HepG2 (cell line): Measurements from ENCODE around the gene SPAG4. TPM values are rescaled to one million over a fixed set of nuclear protein-coding genes. Genes with fewer than 3 reads are reported as not detected.

Experiments used
- CAMTA2 ChIP-seq: sonication (generic); formaldehyde crosslinking; IDR thresholded peaks from 2 replicates; pipeline ENCODE4 v1.4.0; 2020; ENCODE audit warnings: mild to moderate bottlenecking, missing genetic modification reagents, borderline replicate concordance
- CENPX ChIP-seq: sonication (generic); formaldehyde crosslinking; IDR thresholded peaks from 2 replicates; pipeline ENCODE4 v1.9.0; 2021; ENCODE audit warnings: mild to moderate bottlenecking, missing genetic modification reagents, moderate library complexity
- DNMT3B ChIP-seq: conservative IDR thresholded peaks from 2 replicates; pipeline ENCODE4 v1.6.1; 2016; ENCODE audit warnings: missing biosample characterization, control low read depth
- EEA1 ChIP-seq: sonication (generic); formaldehyde crosslinking; IDR thresholded peaks from 2 replicates; pipeline ENCODE4 v1.5.1; 2020; ENCODE audit warnings: mild to moderate bottlenecking, missing genetic modification reagents, borderline replicate concordance
- KDM1A ChIP-seq: IDR thresholded peaks from 2 replicates; pipeline ENCODE4 v1.6.1; 2016; ENCODE audit warnings: missing compliant biosample characterization
- MAF1 ChIP-seq: sonication (generic); formaldehyde crosslinking; IDR thresholded peaks from 2 replicates; pipeline ENCODE4 v1.5.0; 2020; ENCODE audit warnings: missing genetic modification reagents, borderline replicate concordance
- MIER3 ChIP-seq: IDR thresholded peaks from 2 replicates; pipeline ENCODE4 v1.6.1; 2016; ENCODE audit warnings: missing compliant biosample characterization, borderline replicate concordance
- MTA1 ChIP-seq: sonication (generic); formaldehyde crosslinking; IDR thresholded peaks from 2 replicates; pipeline ENCODE4 v1.4.0; 2020; ENCODE audit warnings: missing genetic modification reagents, mild to moderate bottlenecking, borderline replicate concordance
- NCOA2 ChIP-seq: sonication (generic); formaldehyde crosslinking; IDR thresholded peaks from 2 replicates; pipeline ENCODE4 v1.8.0; 2022; ENCODE audit warnings: inconsistent platforms
- PLRG1 ChIP-seq: fragments of 450-650 bp; conservative IDR thresholded peaks from 2 replicates; pipeline ENCODE4 v1.6.1; 2016
- REL ChIP-seq: sonication (generic); formaldehyde crosslinking; conservative IDR thresholded peaks from 2 replicates; pipeline ENCODE4 v1.8.0; 2022; ENCODE audit warnings: mild to moderate bottlenecking, missing genetic modification reagents, moderate library complexity
- SRSF1 ChIP-seq: fragments of 200-400 bp; formaldehyde crosslinking; optimal IDR thresholded peaks from 2 replicates; pipeline ENCODE3; 2017; ENCODE audit warnings: mild to moderate bottlenecking, low read depth, low read length, moderate library complexity
- ZFP41 ChIP-seq: sonication (generic); formaldehyde crosslinking; IDR thresholded peaks from 2 replicates; pipeline ENCODE4 v1.4.0; 2020; ENCODE audit warnings: mild to moderate bottlenecking, missing genetic modification reagents, borderline replicate concordance
- ZNF101 ChIP-seq: sonication (generic); formaldehyde crosslinking; IDR thresholded peaks from 2 replicates; pipeline ENCODE4 v1.4.0; 2020; ENCODE audit warnings: mild to moderate bottlenecking, low read depth, missing genetic modification reagents, borderline replicate concordance
- ZNF430 ChIP-seq: sonication (generic); formaldehyde crosslinking; IDR thresholded peaks from 2 replicates; pipeline ENCODE4 v1.9.0; 2021; ENCODE audit warnings: mild to moderate bottlenecking, missing genetic modification reagents
- ZNF670 ChIP-seq: sonication (generic); formaldehyde crosslinking; IDR thresholded peaks from 2 replicates; pipeline ENCODE4 v1.8.0; 2022; ENCODE audit warnings: mild to moderate bottlenecking, missing genetic modification reagents, borderline replicate concordance
- ZNF720 ChIP-seq: sonication (generic); formaldehyde crosslinking; IDR thresholded peaks from 2 replicates; pipeline ENCODE4 v1.4.0; 2020; ENCODE audit warnings: missing genetic modification reagents
- ZNF749 ChIP-seq: sonication (generic); formaldehyde crosslinking; IDR thresholded peaks from 2 replicates; pipeline ENCODE4 v1.8.0; 2022; ENCODE audit warnings: mild to moderate bottlenecking, missing genetic modification reagents, moderate library complexity, borderline replicate concordance
- ZNF75D ChIP-seq: sonication (generic); formaldehyde crosslinking; IDR thresholded peaks from 2 replicates; pipeline ENCODE4 v1.8.1; 2023; ENCODE audit warnings: missing genetic modification reagents, mild to moderate bottlenecking, borderline replicate concordance
- polyA plus RNA-seq, 8 experiments: library from polyadenylated mRNA; depleted of rRNA in 3 of 8; stranded (reverse) in 7 of 8; unstranded in 1 of 8; fragments of >200 nt; fragmentation: Illumina TruSeq in 4 of 8; extraction: Trizol in 4 of 8; gene quantifications; 2 replicates each; pipeline versions ENCODE4 v1.2.1 to v1.2.3, GENCODE V29; 2011 to 2016; ENCODE audit warnings: low read depth in 4 of 8, missing spikeins in 1 of 8, mixed read lengths in 1 of 8; ENCODE audit not compliant: insufficient read depth in 1 of 8
- total RNA-seq, 5 experiments: library from RNA; depleted of rRNA; stranded (reverse); fragments of >200 nt; fragmentation: Illumina TruSeq; extraction: Trizol; gene quantifications; 2 replicates each; pipeline ENCODE4 v1.2.3, GENCODE V29; 2016; ENCODE audit warnings: low read depth in 1 of 5
- TF ChIP-seq, protein P1 (sequence below): IDR thresholded peaks from 2 replicates; pipeline ENCODE4 v1.6.1; 2016; ENCODE audit warnings: missing genetic modification reagents, missing compliant biosample characterization
- TF ChIP-seq, protein P2 (sequence below): sonication (generic); formaldehyde crosslinking; IDR thresholded peaks from 2 replicates; pipeline ENCODE4 v1.9.0; 2021; ENCODE audit warnings: missing genetic modification reagents, mild to moderate bottlenecking, borderline replicate concordance
- TF ChIP-seq, protein P3 (sequence below): IDR thresholded peaks from 2 replicates; pipeline ENCODE4 v1.6.1; 2016
- TF ChIP-seq, protein P4 (sequence below): sonication (generic); formaldehyde crosslinking; IDR thresholded peaks from 2 replicates; pipeline ENCODE4 v1.4.0; 2020; ENCODE audit warnings: missing genetic modification reagents
- TF ChIP-seq, protein P5 (sequence below): sonication (generic); formaldehyde crosslinking; IDR thresholded peaks from 2 replicates; pipeline ENCODE4 v1.4.0; 2020; ENCODE audit warnings: mild to moderate bottlenecking, missing genetic modification reagents

SPAG4 gene
- total and polyA plus RNA-seq, 2 of the 13 experiments (the other 11 are each of a cell fraction or from before 2014, with no cell fraction given), result 5.8 to 137 TPM

DNA sequence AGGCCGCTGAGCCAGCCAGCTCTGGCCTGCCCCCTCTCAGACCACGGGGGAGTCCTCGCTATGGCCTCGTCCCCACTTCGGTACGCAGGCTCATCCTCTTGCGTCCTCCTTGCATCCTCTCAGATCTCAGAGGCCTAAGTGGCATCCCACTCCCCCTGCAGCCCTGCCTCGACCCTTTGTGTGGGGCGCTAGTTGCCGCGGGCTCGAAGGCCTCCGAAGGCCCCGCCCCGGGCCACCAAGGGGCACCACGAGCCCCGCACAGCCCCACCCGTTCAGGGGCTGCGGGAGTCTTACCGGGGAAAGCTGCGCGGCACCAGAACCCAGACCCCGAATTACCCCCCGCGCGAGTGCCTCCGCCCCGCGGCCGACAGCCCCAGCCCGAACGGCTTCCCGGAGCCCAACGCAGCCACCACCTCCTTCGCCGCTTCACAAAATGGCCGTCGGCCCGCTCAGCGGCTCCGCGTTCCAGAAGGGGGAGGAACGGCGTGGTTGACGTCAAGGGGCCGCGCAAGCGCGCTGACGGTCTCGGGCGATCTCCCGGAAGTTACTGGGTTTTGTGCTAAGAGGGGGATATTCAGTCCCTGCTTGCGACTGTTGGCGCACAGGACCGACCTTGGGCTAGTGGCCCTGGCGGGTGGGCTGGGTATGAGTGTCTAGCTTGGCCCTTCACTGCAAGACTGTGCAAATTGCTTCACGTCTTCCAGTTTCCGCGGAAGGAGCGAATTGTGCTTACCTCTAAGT is 49.0 kb downstream of the SPAG4 start, which contains the start of the genes CPNE1 and RBM12 (continued):
- TF ChIP-seq DNMT3B (CRISPR knock-in tag) (peak; percentile 87), ZNF430 (CRISPR knock-in tag) (peak; percentile 99), ZFP41 (CRISPR knock-in tag) (0 out of 2 replicates have a peak, but pooled peaks have one; percentile 75), CENPX (no peak), PLRG1 (no peak), ZNF749 (peak; percentile 96), MAF1 (CRISPR knock-in tag) (no peak; the same call in 1 of the 2 replicates), MTA1 (CRISPR knock-in tag) (peak; percentile 88), MIER3 (CRISPR knock-in tag) (peak; percentile 92; the same call in 1 of the 2 replicates), ZNF75D (no peak), REL (peak; percentile 97), ZNF720 (CRISPR knock-in tag) (no peak; the same call in 1 of the 2 replicates), ZNF670 (peak; percentile 99), CAMTA2 (CRISPR knock-in tag) (peak; percentile 29), SRSF1 (peak; percentile 98), NCOA2 (CRISPR knock-in tag) (peak; percentile 70), KDM1A (CRISPR knock-in tag) (peak; percentile 19; the same call in 1 of the 2 replicates), ZNF101 (peak; percentile 89; the same call in 1 of the 2 replicates), EEA1 (CRISPR knock-in tag) (peak; percentile 94)
- TF ChIP-seq, protein P1, sequence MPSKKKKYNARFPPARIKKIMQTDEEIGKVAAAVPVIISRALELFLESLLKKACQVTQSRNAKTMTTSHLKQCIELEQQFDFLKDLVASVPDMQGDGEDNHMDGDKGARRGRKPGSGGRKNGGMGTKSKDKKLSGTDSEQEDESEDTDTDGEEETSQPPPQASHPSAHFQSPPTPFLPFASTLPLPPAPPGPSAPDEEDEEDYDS (CRISPR knock-in tag), result peak; percentile 97
- TF ChIP-seq, protein P2, sequence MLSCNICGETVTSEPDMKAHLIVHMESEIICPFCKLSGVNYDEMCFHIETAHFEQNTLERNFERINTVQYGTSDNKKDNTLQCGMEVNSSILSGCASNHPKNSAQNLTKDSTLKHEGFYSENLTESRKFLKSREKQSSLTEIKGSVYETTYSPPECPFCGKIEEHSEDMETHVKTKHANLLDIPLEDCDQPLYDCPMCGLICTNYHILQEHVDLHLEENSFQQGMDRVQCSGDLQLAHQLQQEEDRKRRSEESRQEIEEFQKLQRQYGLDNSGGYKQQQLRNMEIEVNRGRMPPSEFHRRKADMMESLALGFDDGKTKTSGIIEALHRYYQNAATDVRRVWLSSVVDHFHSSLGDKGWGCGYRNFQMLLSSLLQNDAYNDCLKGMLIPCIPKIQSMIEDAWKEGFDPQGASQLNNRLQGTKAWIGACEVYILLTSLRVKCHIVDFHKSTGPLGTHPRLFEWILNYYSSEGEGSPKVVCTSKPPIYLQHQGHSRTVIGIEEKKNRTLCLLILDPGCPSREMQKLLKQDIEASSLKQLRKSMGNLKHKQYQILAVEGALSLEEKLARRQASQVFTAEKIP (CRISPR knock-in tag), result no peak
- TF ChIP-seq, protein P3, sequence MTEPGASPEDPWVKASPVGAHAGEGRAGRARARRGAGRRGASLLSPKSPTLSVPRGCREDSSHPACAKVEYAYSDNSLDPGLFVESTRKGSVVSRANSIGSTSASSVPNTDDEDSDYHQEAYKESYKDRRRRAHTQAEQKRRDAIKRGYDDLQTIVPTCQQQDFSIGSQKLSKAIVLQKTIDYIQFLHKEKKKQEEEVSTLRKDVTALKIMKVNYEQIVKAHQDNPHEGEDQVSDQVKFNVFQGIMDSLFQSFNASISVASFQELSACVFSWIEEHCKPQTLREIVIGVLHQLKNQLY (CRISPR knock-in tag), result peak; percentile 67; the same call in 1 of the 2 replicates
- TF ChIP-seq, protein P4, sequence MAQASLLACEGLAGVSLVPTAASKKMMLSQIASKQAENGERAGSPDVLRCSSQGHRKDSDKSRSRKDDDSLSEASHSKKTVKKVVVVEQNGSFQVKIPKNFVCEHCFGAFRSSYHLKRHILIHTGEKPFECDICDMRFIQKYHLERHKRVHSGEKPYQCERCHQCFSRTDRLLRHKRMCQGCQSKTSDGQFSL (CRISPR knock-in tag), result peak; percentile 87
- TF ChIP-seq, protein P5, sequence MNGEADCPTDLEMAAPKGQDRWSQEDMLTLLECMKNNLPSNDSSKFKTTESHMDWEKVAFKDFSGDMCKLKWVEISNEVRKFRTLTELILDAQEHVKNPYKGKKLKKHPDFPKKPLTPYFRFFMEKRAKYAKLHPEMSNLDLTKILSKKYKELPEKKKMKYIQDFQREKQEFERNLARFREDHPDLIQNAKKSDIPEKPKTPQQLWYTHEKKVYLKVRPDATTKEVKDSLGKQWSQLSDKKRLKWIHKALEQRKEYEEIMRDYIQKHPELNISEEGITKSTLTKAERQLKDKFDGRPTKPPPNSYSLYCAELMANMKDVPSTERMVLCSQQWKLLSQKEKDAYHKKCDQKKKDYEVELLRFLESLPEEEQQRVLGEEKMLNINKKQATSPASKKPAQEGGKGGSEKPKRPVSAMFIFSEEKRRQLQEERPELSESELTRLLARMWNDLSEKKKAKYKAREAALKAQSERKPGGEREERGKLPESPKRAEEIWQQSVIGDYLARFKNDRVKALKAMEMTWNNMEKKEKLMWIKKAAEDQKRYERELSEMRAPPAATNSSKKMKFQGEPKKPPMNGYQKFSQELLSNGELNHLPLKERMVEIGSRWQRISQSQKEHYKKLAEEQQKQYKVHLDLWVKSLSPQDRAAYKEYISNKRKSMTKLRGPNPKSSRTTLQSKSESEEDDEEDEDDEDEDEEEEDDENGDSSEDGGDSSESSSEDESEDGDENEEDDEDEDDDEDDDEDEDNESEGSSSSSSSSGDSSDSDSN (CRISPR knock-in tag), result peak; percentile 98
